GM12864 (cell line): ENCODE results near the gene CNTNAP2.

ENCODE experiments used
- DNase-seq: peaks from one replicate; pipeline ENCODE4 v3.0.0-alpha.2; 2011; ENCODE audit warnings: low read depth
- H3K4me3 ChIP-seq: 2 replicates; pipeline ENCODE4 v1.5.1; 2011; ENCODE audit warnings: mild to moderate bottlenecking, low read depth, low read length, control low read depth
- CTCF ChIP-seq: IDR thresholded peaks from 2 replicates; pipeline ENCODE4 v1.5.1; 2011; ENCODE audit warnings: low read depth, mild to moderate bottlenecking, moderate library complexity, low read length, control low read depth, inconsistent platforms; ENCODE audit errors: missing control alignments

Gene CNTNAP2

GRCh38 chr7:147300293-147300692 lies 1183.7 kb downstream of the CNTNAP2 start:
- no peak overlapping the region for H3K4me3 ChIP-seq
- no peak for DNase-seq
- no peak for TF ChIP-seq CTCF

GRCh38 chr7:147304376-147304775 lies 1187.8 kb downstream of the CNTNAP2 start:
- H3K4me3 ChIP-seq, result no peak overlapping the region
- no peak for TF ChIP-seq CTCF

GRCh38 chr7:147305827-147306226 lies 1189.2 kb downstream of the CNTNAP2 start:
- H3K4me3 ChIP-seq, result no peak overlapping the region
- DNase-seq, result no peak
- no peak for TF ChIP-seq CTCF

More at GRCh38 chr7:147304376-147304775, 1187.8 kb downstream of the CNTNAP2 start:
- no peak for DNase-seq

GRCh38 chr7:147308539-147308938 lies 1191.9 kb downstream of the CNTNAP2 start:
- no peak for TF ChIP-seq CTCF
- DNase-seq, result no peak
- no peak overlapping the region for H3K4me3 ChIP-seq

GRCh38 chr7:147311336-147311735 lies 1194.7 kb downstream of the CNTNAP2 start:
- no peak for TF ChIP-seq CTCF
- no peak for DNase-seq
- H3K4me3 ChIP-seq, result no peak overlapping the region

- H3K4me3 ChIP-seq, result no peak overlapping the region
- no peak for DNase-seq
- no peak for TF ChIP-seq CTCF
Observed at GRCh38 chr7:147321504-147321903, 1204.9 kb downstream of the CNTNAP2 start.

- no peak for DNase-seq
- TF ChIP-seq CTCF, result no peak
Observed at GRCh38 chr7:147332988-147333387, 1216.4 kb downstream of the CNTNAP2 start.

More at GRCh38 chr7:147332988-147333387, 1216.4 kb downstream of the CNTNAP2 start:
- H3K4me3 ChIP-seq, result no peak overlapping the region
